GM23248 (cell line): Measurements from ENCODE around the gene CEP131.

Experiments used
- EZH2 ChIP-seq: fragments of 200-600 bp; sonication (generic); IDR thresholded peaks from 2 replicates; pipeline ENCODE4 v1.6.1; 2018; ENCODE audit warnings: antibody characterized with exemption, mild to moderate bottlenecking; ENCODE audit not compliant: insufficient read depth, poor library complexity, severe bottlenecking
- EZH2phosphoT487 ChIP-seq: fragments of 200-600 bp; sonication (generic); IDR thresholded peaks from 2 replicates; pipeline ENCODE4 v1.6.1; 2018; ENCODE audit warnings: antibody characterized with exemption, moderate library complexity, mild to moderate bottlenecking, low read depth; ENCODE audit not compliant: insufficient read depth

DNA sequence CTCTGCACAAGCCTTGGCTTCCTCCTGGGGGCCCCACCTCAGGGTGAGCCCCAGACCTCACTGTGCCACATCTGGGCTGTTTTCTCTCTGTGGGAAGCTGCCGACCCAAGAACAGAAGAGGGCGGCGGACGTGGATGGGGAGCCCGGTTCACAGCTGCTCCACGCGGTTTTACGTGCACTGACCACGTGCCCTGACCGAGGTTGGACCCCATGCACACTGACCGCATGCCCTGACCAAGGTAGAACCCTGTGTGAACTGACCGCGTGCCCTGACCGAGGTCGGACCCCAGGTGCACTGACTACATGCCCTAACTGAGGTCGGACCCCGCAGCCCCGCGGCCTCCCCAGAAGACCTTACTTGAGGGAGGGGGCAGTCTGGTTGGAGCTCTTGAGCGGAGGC, 19.6 kb downstream of the CEP131 start:
- TF ChIP-seq EZH2phosphoT487 (no peak), EZH2 (no peak)
